Measurements from ENCODE around the gene CARD8.

DNA sequence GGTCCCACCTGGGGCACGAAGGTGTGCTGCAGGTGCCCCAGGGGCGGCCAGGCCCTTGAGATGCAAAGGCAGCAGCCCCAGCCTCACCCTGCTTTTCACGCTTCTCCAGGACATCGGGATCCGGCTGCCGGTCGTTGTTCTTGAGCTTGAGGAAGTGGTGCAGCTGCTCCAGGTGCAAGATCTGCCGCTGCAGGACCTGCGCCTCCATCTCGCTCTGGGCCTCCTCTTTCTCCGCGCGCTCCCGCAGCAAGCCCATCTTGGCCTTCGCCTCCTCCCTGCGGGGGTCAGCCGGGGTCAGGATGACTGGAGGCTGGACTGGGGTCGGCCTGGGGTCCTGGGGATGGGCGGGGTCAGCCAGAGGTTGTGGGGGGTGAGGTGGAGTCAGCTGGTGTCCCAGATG, 48.2 kb upstream of the CARD8 start:
- TF ChIP-seq, protein P1, sequence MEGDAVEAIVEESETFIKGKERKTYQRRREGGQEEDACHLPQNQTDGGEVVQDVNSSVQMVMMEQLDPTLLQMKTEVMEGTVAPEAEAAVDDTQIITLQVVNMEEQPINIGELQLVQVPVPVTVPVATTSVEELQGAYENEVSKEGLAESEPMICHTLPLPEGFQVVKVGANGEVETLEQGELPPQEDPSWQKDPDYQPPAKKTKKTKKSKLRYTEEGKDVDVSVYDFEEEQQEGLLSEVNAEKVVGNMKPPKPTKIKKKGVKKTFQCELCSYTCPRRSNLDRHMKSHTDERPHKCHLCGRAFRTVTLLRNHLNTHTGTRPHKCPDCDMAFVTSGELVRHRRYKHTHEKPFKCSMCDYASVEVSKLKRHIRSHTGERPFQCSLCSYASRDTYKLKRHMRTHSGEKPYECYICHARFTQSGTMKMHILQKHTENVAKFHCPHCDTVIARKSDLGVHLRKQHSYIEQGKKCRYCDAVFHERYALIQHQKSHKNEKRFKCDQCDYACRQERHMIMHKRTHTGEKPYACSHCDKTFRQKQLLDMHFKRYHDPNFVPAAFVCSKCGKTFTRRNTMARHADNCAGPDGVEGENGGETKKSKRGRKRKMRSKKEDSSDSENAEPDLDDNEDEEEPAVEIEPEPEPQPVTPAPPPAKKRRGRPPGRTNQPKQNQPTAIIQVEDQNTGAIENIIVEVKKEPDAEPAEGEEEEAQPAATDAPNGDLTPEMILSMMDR (IDR thresholded peaks at IDR 0.05; ENCODE audit: insufficient read depth, low read length): no peak
- TF ChIP-seq POLR2AphosphoS5 (IDR thresholded peaks at IDR 0.05; ENCODE audit: low read depth): no peak
- no peak for TF ChIP-seq SPI1 (IDR thresholded peaks at IDR 0.05; ENCODE audit: borderline replicate concordance, low read depth)
- TF ChIP-seq, protein P2, sequence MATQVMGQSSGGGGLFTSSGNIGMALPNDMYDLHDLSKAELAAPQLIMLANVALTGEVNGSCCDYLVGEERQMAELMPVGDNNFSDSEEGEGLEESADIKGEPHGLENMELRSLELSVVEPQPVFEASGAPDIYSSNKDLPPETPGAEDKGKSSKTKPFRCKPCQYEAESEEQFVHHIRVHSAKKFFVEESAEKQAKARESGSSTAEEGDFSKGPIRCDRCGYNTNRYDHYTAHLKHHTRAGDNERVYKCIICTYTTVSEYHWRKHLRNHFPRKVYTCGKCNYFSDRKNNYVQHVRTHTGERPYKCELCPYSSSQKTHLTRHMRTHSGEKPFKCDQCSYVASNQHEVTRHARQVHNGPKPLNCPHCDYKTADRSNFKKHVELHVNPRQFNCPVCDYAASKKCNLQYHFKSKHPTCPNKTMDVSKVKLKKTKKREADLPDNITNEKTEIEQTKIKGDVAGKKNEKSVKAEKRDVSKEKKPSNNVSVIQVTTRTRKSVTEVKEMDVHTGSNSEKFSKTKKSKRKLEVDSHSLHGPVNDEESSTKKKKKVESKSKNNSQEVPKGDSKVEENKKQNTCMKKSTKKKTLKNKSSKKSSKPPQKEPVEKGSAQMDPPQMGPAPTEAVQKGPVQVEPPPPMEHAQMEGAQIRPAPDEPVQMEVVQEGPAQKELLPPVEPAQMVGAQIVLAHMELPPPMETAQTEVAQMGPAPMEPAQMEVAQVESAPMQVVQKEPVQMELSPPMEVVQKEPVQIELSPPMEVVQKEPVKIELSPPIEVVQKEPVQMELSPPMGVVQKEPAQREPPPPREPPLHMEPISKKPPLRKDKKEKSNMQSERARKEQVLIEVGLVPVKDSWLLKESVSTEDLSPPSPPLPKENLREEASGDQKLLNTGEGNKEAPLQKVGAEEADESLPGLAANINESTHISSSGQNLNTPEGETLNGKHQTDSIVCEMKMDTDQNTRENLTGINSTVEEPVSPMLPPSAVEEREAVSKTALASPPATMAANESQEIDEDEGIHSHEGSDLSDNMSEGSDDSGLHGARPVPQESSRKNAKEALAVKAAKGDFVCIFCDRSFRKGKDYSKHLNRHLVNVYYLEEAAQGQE (IDR thresholded peaks at IDR 0.05; ENCODE audit: insufficient replicate concordance, low read depth): no peak
- no peak for TF ChIP-seq GABPA (IDR thresholded peaks at IDR 0.05; ENCODE audit: low read depth)

All from HL-60 (cell line).